ENCODE measurements around the gene C2CD3. TPM values are rescaled to one million over a fixed set of nuclear protein-coding genes. Genes with fewer than 3 reads are reported as not detected.

C2CD3 gene
- polyA plus RNA-seq, 3 donors, result 0.87 to 12.1 (median 2.9) TPM

- Histone ChIP-seq H4K20me1 (ENCODE audit: insufficient read depth, low read length) (no peaks in the 10 kb centered on the region), H3K4me2 (replicated peaks; ENCODE audit: extremely low read depth, low read length, poor library complexity, severe bottlenecking) (no peak overlapping the region), H3K27ac (ENCODE audit: low read depth in 1 of 2, low read length in 2 of 2) (peak overlapping the region; percentile 5 to 94), H2AFZ (ENCODE audit: insufficient read depth, low read depth, low read length, poor library complexity, severe bottlenecking) (no peak overlapping the region), H3K27me3 (ENCODE audit: control insufficient read depth in 2 of 2, insufficient read depth in 2 of 2, low read length in 2 of 2) (no peaks in the 10 kb centered on the region), H3K4me1 (ENCODE audit: control insufficient read depth in 1 of 2, insufficient read depth in 2 of 2, low read length in 2 of 2) (peaks cover 13 to 24% of the 10 kb centered on the region in 2 donors), H3K79me2 (ENCODE audit: insufficient read depth, low read length) (no peaks in the 10 kb centered on the region), H3K9ac (ENCODE audit: insufficient read depth, low read length, poor library complexity, severe bottlenecking) (no peak overlapping the region), H3K36me3 (replicated peaks in 1 of 2; ENCODE audit: control insufficient read depth in 1 of 2, insufficient read depth in 2 of 2, low read length in 2 of 2) (peaks cover 0 to 6% of the 10 kb centered on the region in 2 donors), H3K4me3 (replicated peaks in 1 of 3; ENCODE audit: low read depth in 2 of 3, low read length in 3 of 3) (no peak overlapping the region), H3K9me3 (replicated peaks in 1 of 2; ENCODE audit: control insufficient read depth in 1 of 2, insufficient read depth in 1 of 2, low read length in 2 of 2) (no peaks in the 10 kb centered on the region)
- Mint-ChIP-seq H3K4me3 (no peak overlapping the region), H3K4me1 (peaks cover 16% of the 10 kb centered on the region), H3K27me3 (ENCODE audit: low read depth in 3 of 3) (no peaks in the 10 kb centered on the region), H3K27ac (peak overlapping the region; percentile 88 to 94 (median 93)), H3K9me3 (no peaks in the 10 kb centered on the region), H3K36me3 (peaks cover 3 to 6% of the 10 kb centered on the region in 2 donors)
- DNase-seq, result no peak
- TF ChIP-seq, protein P1, sequence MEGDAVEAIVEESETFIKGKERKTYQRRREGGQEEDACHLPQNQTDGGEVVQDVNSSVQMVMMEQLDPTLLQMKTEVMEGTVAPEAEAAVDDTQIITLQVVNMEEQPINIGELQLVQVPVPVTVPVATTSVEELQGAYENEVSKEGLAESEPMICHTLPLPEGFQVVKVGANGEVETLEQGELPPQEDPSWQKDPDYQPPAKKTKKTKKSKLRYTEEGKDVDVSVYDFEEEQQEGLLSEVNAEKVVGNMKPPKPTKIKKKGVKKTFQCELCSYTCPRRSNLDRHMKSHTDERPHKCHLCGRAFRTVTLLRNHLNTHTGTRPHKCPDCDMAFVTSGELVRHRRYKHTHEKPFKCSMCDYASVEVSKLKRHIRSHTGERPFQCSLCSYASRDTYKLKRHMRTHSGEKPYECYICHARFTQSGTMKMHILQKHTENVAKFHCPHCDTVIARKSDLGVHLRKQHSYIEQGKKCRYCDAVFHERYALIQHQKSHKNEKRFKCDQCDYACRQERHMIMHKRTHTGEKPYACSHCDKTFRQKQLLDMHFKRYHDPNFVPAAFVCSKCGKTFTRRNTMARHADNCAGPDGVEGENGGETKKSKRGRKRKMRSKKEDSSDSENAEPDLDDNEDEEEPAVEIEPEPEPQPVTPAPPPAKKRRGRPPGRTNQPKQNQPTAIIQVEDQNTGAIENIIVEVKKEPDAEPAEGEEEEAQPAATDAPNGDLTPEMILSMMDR (IDR thresholded peaks at IDR 0.05), result no peak
- 100% methylated on average over 4 of the region's 4 CpGs for WGBS (ENCODE audit: insufficient coverage)
- intact Hi-C loops (cut with micrococcal nuclease), result no loop called here
These were observed 174.5 kb downstream of the C2CD3 start for GRCh38 chr11:73996161-73996747.

DNA sequence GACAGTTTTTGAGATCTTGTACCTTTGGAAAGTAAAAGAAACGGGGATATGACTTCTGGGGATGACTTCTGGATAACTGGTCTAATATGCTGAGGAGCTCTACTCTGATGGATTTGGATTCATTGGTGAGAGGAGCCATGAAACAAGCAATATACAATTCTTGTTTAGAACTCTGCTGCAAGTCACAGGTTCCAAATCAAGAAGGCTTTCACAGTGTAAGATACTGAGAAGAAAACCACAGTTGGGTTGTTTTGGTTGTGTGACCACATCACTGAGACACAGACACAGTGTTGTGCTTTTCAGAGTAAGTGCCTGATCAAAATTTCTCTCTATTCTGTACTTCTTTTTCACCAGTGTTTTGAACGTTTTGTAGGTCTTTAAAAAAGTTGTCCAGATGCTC is 175.1 kb downstream of the C2CD3 start:
- peaks cover 13 to 24% of the 10 kb centered on the region in 2 donors for H3K4me1 ChIP-seq (ENCODE audit: control insufficient read depth in 1 of 2, insufficient read depth in 2 of 2, low read length in 2 of 2)
- peaks cover 0 to under 1% of the 10 kb centered on the region in 2 donors for H3K36me3 Mint-ChIP-seq
- peak overlapping the region in 1 of 2 donors; percentile 57 for H3K4me3 Mint-ChIP-seq
- peak overlapping the region; percentile 5 to 94 for H3K27ac ChIP-seq (ENCODE audit: low read depth in 1 of 2, low read length in 2 of 2)
- no peak overlapping the region for H2AFZ ChIP-seq (ENCODE audit: insufficient read depth, low read depth, low read length, poor library complexity, severe bottlenecking)
- peak overlapping the region; percentile 38 for H3K4me2 ChIP-seq (replicated peaks; ENCODE audit: extremely low read depth, low read length, poor library complexity, severe bottlenecking)
- H3K79me2 ChIP-seq (ENCODE audit: insufficient read depth, low read length), result no peaks in the 10 kb centered on the region
- H3K9ac ChIP-seq (ENCODE audit: insufficient read depth, low read length, poor library complexity, severe bottlenecking), result peak overlapping the region; percentile 44
- peak in 1 of 3 donors; percentile 25 for DNase-seq
- H3K27me3 ChIP-seq (ENCODE audit: control insufficient read depth in 2 of 2, insufficient read depth in 2 of 2, low read length in 2 of 2), result no peaks in the 10 kb centered on the region
- peak overlapping the region; percentile 88 to 94 (median 93) for H3K27ac Mint-ChIP-seq
- H3K4me1 Mint-ChIP-seq, result peaks cover 16% of the 10 kb centered on the region
- no peaks in the 10 kb centered on the region for H3K27me3 Mint-ChIP-seq (ENCODE audit: low read depth in 3 of 3)
- intact Hi-C loops (cut with micrococcal nuclease), result no loop called here
- 100% methylated on average over 1 of the region's 2 CpGs for WGBS (ENCODE audit: insufficient coverage)
- H4K20me1 ChIP-seq (ENCODE audit: insufficient read depth, low read length), result no peaks in the 10 kb centered on the region
- TF ChIP-seq, protein P1 (IDR thresholded peaks at IDR 0.05), result no peak
- no peaks in the 10 kb centered on the region for H3K9me3 ChIP-seq (replicated peaks in 1 of 2; ENCODE audit: control insufficient read depth in 1 of 2, insufficient read depth in 1 of 2, low read length in 2 of 2)
- no peaks in the 10 kb centered on the region for H3K9me3 Mint-ChIP-seq
- peak overlapping the region in 1 of 3 experiments; percentile 21 for H3K4me3 ChIP-seq (replicated peaks in 1 of 3; ENCODE audit: low read depth in 2 of 3, low read length in 3 of 3)
- peaks cover 0 to under 1% of the 10 kb centered on the region in 2 donors for H3K36me3 ChIP-seq (replicated peaks in 1 of 2; ENCODE audit: control insufficient read depth in 1 of 2, insufficient read depth in 2 of 2, low read length in 2 of 2)

Measured in CD14-positive monocyte (primary cell).